HG02623 (cell line): ENCODE data around the gene CDKN2B.
A peak's percentile ranks its signal among the peaks of the same experiment; 100 is the strongest.
"Not testable (repeated sequence)": the region's sequence is repeated elsewhere in the genome, so short reads cannot be mapped to it uniquely, and the experiment has no call there.

Source experiments
- ATAC-seq: cut with Tn5 transposase; IDR thresholded peaks from one replicate; pipeline ENCODE4 v1.9.1; 2021; ENCODE audit warnings: moderate library complexity; ENCODE audit not compliant: unreplicated experiment

The CDKN2B gene

GRCh38 chr9:22008717-22009505 is at the start of gene CDKN2B:
CDKN2B (minus strand) TSS chr9:22009305; CDS start chr9:22008953, 352 bp downstream.
- ATAC-seq: peak; percentile 93

- not testable (repeated sequence) for ATAC-seq
These were observed 48.9 kb upstream of the CDKN2B start for GRCh38 chr9:22057972-22058371.

DNA sequence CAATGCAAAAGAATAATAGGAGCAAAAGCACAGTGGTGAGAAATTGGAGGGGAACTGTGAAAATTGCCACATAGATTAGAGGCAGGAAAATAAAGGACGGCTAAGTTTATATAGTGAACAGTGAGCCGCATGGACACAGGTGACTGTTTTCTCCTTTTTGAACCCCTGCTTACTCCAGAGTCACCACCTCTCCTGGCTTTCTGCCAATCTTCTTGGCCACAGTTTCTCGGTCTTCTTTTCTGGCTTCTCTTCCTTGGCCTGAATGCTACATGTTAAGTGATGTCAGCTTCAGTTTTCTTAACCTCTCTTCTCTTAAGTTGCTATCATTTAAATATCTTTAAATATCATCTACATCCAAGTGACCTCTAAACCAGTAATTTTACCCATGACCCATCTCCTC is 47.3 kb upstream of the CDKN2B start:
- ATAC-seq: no peak

- ATAC-seq: no peak
These were observed 46.0 kb upstream of the CDKN2B start for GRCh38 chr9:22055090-22055489.

- no peak for ATAC-seq
These were observed 45.4 kb upstream of the CDKN2B start for GRCh38 chr9:22054529-22054928.

- no peak for ATAC-seq
These were observed 45.0 kb upstream of the CDKN2B start for GRCh38 chr9:22054076-22054475.

DNA sequence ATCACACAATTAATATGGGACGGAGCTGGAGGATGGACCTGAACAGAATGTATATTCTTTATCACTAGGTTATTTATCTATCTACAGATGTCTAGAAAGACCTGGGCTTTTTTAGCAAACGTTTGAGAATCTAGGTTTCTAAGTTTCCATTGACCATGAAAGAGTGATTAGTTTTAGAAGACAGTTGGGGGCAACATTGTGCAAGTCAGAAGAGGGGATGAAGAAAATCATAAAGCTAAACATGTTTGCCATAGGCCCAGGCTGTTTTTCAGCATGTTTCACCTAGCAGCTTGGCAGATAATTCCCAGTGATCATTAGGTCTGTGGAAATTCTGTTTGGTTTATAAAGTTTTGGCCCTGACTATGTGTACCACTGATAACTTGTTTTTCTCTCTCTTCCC is 44.1 kb upstream of the CDKN2B start:
- ATAC-seq: no peak

DNA sequence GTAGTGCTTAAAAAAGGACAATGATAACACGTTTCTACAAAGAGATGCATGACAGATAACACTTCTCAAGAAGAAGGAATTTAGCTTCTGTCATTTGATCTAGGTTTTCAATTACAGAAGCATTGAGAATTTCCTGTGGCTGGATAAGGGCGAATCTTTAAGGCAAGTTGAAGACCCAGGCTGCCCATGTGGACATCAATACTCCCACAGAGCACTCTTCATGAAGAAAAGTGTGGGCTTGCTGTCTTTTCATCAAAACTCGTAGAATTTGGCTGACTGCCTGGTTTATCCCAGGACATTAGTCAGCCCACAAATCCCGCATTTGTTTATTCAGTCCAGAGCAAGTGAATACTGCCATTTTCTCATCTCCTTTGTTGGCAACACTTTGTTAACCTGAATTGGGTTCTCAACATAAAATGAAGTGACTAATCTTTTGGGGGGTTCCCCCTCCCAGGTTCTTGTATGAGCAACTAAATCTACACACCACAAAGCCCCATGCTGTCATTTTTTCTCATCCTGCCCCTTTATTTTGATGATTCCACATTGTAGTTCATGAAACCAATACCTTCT is 43.4 kb upstream of the CDKN2B start:
- ATAC-seq: no peak

- peak; percentile 76 for ATAC-seq
These were observed 41.8 kb upstream of the CDKN2B start for GRCh38 chr9:22050924-22051323.

DNA sequence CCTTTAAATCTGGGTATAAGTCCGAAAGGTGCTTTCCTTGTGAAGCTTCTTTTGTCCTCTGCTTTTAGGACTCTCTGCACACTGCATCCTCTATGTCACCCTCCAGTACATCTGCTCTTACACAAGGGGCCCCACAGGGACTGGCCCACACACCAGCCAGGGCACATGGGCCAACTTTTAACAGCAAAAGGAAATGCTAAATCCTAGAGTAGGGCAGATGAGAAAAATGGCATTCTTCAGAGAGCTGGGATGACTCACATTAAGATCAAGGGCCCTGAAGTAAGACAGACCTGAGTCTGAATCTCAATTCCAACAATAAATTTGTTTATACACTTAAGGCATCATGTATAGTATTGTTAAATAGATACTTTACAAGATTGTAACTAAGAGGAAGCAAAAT is 40.3 kb upstream of the CDKN2B start:
- no peak for ATAC-seq

- no peak for ATAC-seq
These were observed 38.5 kb upstream of the CDKN2B start for GRCh38 chr9:22047596-22047995.

DNA sequence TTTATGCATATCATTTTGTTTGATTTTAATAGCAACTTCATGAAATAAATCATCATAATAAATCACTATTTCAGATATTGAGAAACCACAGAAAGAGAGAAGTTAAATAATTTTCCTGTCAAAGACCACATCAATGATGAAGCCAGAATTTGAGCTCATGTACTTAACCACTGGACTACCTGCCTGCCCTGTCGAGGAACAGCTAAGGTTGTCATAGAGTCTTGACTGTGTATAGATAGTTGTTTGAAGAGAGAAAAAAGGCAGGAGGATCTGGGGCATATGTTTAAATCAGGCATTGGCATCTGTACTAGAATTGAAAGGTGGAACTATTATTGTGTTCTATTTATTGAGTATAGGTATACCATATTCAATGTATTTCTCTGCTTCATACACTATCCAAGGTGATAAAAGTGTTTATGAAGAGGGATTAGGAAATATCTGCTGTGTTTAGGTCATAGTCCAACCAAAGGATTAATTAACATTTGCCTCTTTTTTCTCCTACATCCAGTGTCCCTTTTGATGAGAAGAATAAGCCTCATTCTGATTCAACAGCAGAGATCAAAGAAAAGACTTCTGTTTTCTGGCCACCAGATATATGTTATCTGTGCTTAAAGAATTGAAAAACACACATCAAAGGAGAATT is 37.3 kb upstream of the CDKN2B start:
- ATAC-seq: no peak

- no peak for ATAC-seq
These were observed 36.3 kb upstream of the CDKN2B start for GRCh38 chr9:22045423-22045822.

GRCh38 chr9:22044583-22044982 is 35.5 kb upstream of the CDKN2B start:
- no peak for ATAC-seq

GRCh38 chr9:22043928-22044327 is 34.8 kb upstream of the CDKN2B start:
- ATAC-seq: no peak

GRCh38 chr9:22041775-22042174 is 32.7 kb upstream of the CDKN2B start:
- ATAC-seq: no peak

DNA sequence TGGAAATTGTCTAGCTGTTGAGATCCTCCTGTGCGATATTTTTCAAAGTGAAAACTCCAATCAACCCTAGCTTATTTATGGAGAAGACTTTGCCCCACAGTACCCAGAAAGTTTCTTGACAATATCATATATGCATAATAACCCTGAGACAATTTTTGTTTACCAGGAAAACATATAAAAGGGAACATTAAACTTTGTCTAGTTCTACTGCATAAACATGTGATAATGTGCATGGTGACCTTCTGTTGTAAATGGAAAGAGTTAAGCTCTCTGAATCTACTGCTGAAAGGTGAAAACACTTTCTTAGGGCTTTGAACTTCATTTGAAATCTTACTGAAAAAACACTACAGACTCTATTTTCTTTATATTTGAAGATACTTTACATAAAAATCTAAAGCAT is 32.2 kb upstream of the CDKN2B start:
- ATAC-seq: no peak

GRCh38 chr9:22040760-22041159 is 31.7 kb upstream of the CDKN2B start:
- no peak for ATAC-seq

GRCh38 chr9:22039258-22039657 is 30.2 kb upstream of the CDKN2B start:
- ATAC-seq: no peak

- no peak for ATAC-seq
These were observed 29.0 kb upstream of the CDKN2B start for GRCh38 chr9:22037954-22038690.

GRCh38 chr9:22036866-22037626 is 27.9 kb upstream of the CDKN2B start:
- no peak for ATAC-seq
